Endothelial cell of umbilical vein (primary cell): ENCODE results near the gene MAPK8IP3. TPM values are rescaled to one million over a fixed set of nuclear protein-coding genes. Genes with fewer than 3 reads are reported as not detected.

Experiments
- BruUV-seq: library from RNA; stranded (reverse); fragments of 400-500 nt; replicated peaks from 2 replicates; lab custom pipeline; 2021; lab: Mats Ljungman, UMichigan
- CTCF ChIA-PET: fragments of 300-600, 350-600 bp; sonication (Branson Sonifier 250); formaldehyde crosslinking; loops from one replicate; lab custom pipeline; 2021; ENCODE audit warnings: antibody characterized with exemption, inconsistent platforms; lab: Charles Lee
- POLR2A ChIA-PET: fragments of 300-600, 350-600 bp; sonication (Branson Sonifier 250); formaldehyde crosslinking; loops from one replicate; lab custom pipeline; 2021; ENCODE audit warnings: antibody characterized with exemption, inconsistent platforms; lab: Charles Lee
- DNase-seq: peaks from one replicate; pipeline ENCODE4 v3.0.0-alpha.2; 2011; ENCODE audit warnings: low read depth, low spot score
- FAIRE-seq: peaks from 2 replicates; lab custom pipeline; 2011; peaks lifted over from hg19 to GRCh38; lab: Jason Lieb, UNC
- H2AFZ ChIP-seq: 2 replicates; pipeline ENCODE4 v1.6.0; 2012; ENCODE audit warnings: low read depth, low read length, control low read depth, inconsistent platforms
- H3K27ac ChIP-seq: 2 replicates; pipeline ENCODE4 v1.5.1; 2011; ENCODE audit warnings: low read depth, mild to moderate bottlenecking, control low read depth, low read length, moderate library complexity; ENCODE audit not compliant: insufficient read depth
- H3K27me3 ChIP-seq, 2 experiments: 2 replicates each; pipeline versions ENCODE4 v1.6.0 to v1.6.1; 2011; ENCODE audit warnings: low read length in 2 of 2, mixed read lengths in 1 of 2; ENCODE audit not compliant: control insufficient read depth in 2 of 2, insufficient read depth in 2 of 2
- H3K36me3 ChIP-seq, 2 experiments: 2 replicates in 1 of 2; 3 replicates in 1 of 2; pipeline ENCODE4 v1.5.1; 2011; ENCODE audit warnings: low read length in 2 of 2, mild to moderate bottlenecking in 1 of 2, moderate library complexity in 1 of 2; ENCODE audit not compliant: control insufficient read depth in 2 of 2, insufficient read depth in 2 of 2; ENCODE audit errors: extremely low read depth in 1 of 2
- H3K4me1 ChIP-seq: 3 replicates; pipeline ENCODE4 v1.5.1; 2011; ENCODE audit warnings: mild to moderate bottlenecking, low read length; ENCODE audit not compliant: control insufficient read depth, insufficient read depth; ENCODE audit errors: extremely low read depth
- H3K4me2 ChIP-seq: 2 replicates; pipeline ENCODE4 v1.6.1; 2011; ENCODE audit warnings: low read length, control low read depth, mixed read lengths; ENCODE audit not compliant: insufficient read depth
- H3K4me3 ChIP-seq, 3 experiments: fragments of 200-600 bp in 1 of 3; sonication (generic), shearing (Covaris generic) in 1 of 3; replicated peaks in 1 of 3; 2 replicates each; pipeline ENCODE4 v1.5.1; 2011 to 2016; ENCODE audit warnings: control low read depth in 3 of 3, low read length in 3 of 3, mild to moderate bottlenecking in 2 of 3, inconsistent platforms in 1 of 3, low read depth in 1 of 3, moderate library complexity in 1 of 3; ENCODE audit not compliant: insufficient read depth in 1 of 3
- H3K79me2 ChIP-seq: 2 replicates; pipeline ENCODE4 v1.6.0; 2012; ENCODE audit warnings: low read length, inconsistent platforms; ENCODE audit not compliant: control insufficient read depth, insufficient read depth
- H3K9ac ChIP-seq: replicated peaks from 2 replicates; pipeline ENCODE3; 2011; ENCODE audit warnings: low read length, control low read depth; ENCODE audit not compliant: insufficient read depth; ENCODE audit errors: extremely low read depth
- H3K9me1 ChIP-seq: replicated peaks from 3 replicates; pipeline ENCODE4 v1.6.0; 2011; ENCODE audit warnings: mild to moderate bottlenecking, low read length; ENCODE audit not compliant: control insufficient read depth, insufficient read depth; ENCODE audit errors: extremely low read depth
- H3K9me3 ChIP-seq: replicated peaks from 2 replicates; pipeline ENCODE4 v1.5.1; 2012; ENCODE audit warnings: low read length, inconsistent platforms; ENCODE audit not compliant: control insufficient read depth, insufficient read depth
- H4K20me1 ChIP-seq: replicated peaks from 2 replicates; pipeline ENCODE3; 2011; ENCODE audit warnings: mild to moderate bottlenecking, low read length; ENCODE audit not compliant: control insufficient read depth, insufficient read depth; ENCODE audit errors: extremely low read depth
- EZH2 ChIP-seq: IDR thresholded peaks from 2 replicates; pipeline ENCODE4 v1.6.1; 2012; ENCODE audit warnings: borderline replicate concordance, low read depth, mild to moderate bottlenecking, moderate library complexity, low read length, inconsistent platforms; ENCODE audit not compliant: severe bottlenecking
- FOS ChIP-seq: IDR thresholded peaks from 2 replicates; pipeline ENCODE4 v1.6.1; 2011; ENCODE audit warnings: mild to moderate bottlenecking, low read length, moderate library complexity, borderline replicate concordance; ENCODE audit not compliant: insufficient read depth
- GATA2 ChIP-seq: IDR thresholded peaks from 2 replicates; pipeline ENCODE4 v1.7.0; 2011; ENCODE audit warnings: low read depth, mild to moderate bottlenecking, moderate library complexity, mixed read lengths, low read length; ENCODE audit not compliant: insufficient read length, insufficient read depth
- JUN ChIP-seq: IDR thresholded peaks from 2 replicates; pipeline ENCODE4 v1.6.1; 2011; ENCODE audit warnings: borderline replicate concordance, low read depth; ENCODE audit not compliant: insufficient read length, insufficient read depth
- MYC ChIP-seq: IDR thresholded peaks from one replicate; pipeline ENCODE4 v1.6.1; 2011; ENCODE audit warnings: mild to moderate bottlenecking, low read depth, low read length
- POLR2A ChIP-seq: IDR thresholded peaks from 2 replicates; pipeline ENCODE4 v1.6.1; 2012; ENCODE audit warnings: low read depth, mild to moderate bottlenecking, control low read depth, low read length
- POLR2AphosphoS5 ChIP-seq: IDR thresholded peaks from 2 replicates; pipeline ENCODE4 v1.6.1; 2012; ENCODE audit warnings: low read depth, mild to moderate bottlenecking, control low read depth, low read length, moderate library complexity; ENCODE audit not compliant: insufficient read depth
- dilution Hi-C: fragments of 300-500 bp; cut with MboI; formaldehyde crosslinking; loops from one replicate; pipeline ENCODE4 v1.15.0; 2019; ENCODE audit warnings: low sequenced_read_pairs; ENCODE audit not compliant: extremely low pct_ligation_motif_present
- intact Hi-C: fragments of 100-400 bp; cut with micrococcal nuclease; formaldehyde crosslinking; loops from one replicate; pipeline ENCODE4 v1.10.0; 2022
- polyA plus RNA-seq, 4 experiments: library from polyadenylated mRNA; depleted of rRNA in 3 of 4; stranded (reverse) in 3 of 4; unstranded in 1 of 4; fragments of >200 nt; gene quantifications; 2 replicates each; pipeline versions ENCODE4 v1.2.1 to v1.2.3, GENCODE V29; 2011 to 2012; ENCODE audit warnings: missing spikeins in 1 of 4
- total RNA-seq: library from RNA; stranded (reverse); gene quantifications from 2 replicates; pipeline ENCODE4 v1.2.3, GENCODE V29; 2021
- TF ChIP-seq, protein P1 (sequence below): IDR thresholded peaks from 2 replicates; pipeline ENCODE4 v1.6.1; 2011; ENCODE audit not compliant: insufficient read depth, insufficient read length
- TF ChIP-seq, protein P2 (sequence below), 2 donors: IDR thresholded peaks; 1 replicate in 1 of 2; 2 replicates in 1 of 2; pipeline ENCODE4 v1.5.1; 2011; ENCODE audit warnings: low read length in 2 of 2, mild to moderate bottlenecking in 2 of 2, moderate library complexity in 2 of 2, control low read depth in 1 of 2, inconsistent platforms in 1 of 2, low read depth in 1 of 2; ENCODE audit not compliant: insufficient read depth in 1 of 2; ENCODE audit errors: extremely low read depth in 1 of 2

Gene MAPK8IP3
- total and polyA plus RNA-seq, 2 donors (not counting 3 experiments of a cell fraction or from before 2014, with no cell fraction given): 40.7 to 92.2 TPM

DNA sequence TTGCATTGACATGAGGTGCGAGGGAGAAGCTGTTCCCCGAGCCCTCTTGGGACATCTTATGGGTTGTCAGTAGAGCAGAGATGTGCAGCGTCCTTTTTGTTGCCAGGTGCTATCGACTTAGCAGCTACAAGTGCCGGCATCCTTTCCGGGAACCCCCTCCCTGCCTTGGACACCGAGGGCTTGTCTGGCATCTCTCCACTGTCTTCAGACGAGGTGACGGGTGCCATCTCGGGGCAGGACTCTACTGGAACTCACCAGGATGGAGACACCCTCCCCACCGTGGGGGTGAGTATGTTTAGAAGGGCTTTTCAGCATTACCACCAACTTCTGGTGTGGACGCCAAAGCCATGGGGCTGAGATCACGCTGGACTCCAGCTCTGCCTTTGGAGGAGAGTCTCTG, 39.7 kb upstream of the MAPK8IP3 start:
- H3K4me1 ChIP-seq: no peaks in the 10 kb centered on the region
- no peak overlapping the region for H3K4me2 ChIP-seq
- no peaks in the 10 kb centered on the region for H3K9me1 ChIP-seq
- intact Hi-C loops: no loop called here
- ChIA-PET CTCF (interaction anchor here (1.5 kb wide), 1 partner anchor 8 kb away, joined by 6 read pairs; no protein-coding TSS in a partner anchor), POLR2A (no interaction called here)
- BruUV-seq: no TSS peak
- no peak for FAIRE-seq
- dilution Hi-C loops: no loop called here
- H3K4me3 ChIP-seq: no peak overlapping the region
- no peaks in the 10 kb centered on the region for H4K20me1 ChIP-seq
- no peak for DNase-seq
- no peaks in the 10 kb centered on the region for H3K9me3 ChIP-seq
- TF ChIP-seq FOS (no peak), MYC (no peak), GATA2 (no peak), POLR2A (no peak), POLR2AphosphoS5 (no peak), EZH2 (no peak), JUN (no peak)
- TF ChIP-seq, protein P1, sequence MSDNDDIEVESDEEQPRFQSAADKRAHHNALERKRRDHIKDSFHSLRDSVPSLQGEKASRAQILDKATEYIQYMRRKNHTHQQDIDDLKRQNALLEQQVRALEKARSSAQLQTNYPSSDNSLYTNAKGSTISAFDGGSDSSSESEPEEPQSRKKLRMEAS: no peak
- TF ChIP-seq, protein P2, sequence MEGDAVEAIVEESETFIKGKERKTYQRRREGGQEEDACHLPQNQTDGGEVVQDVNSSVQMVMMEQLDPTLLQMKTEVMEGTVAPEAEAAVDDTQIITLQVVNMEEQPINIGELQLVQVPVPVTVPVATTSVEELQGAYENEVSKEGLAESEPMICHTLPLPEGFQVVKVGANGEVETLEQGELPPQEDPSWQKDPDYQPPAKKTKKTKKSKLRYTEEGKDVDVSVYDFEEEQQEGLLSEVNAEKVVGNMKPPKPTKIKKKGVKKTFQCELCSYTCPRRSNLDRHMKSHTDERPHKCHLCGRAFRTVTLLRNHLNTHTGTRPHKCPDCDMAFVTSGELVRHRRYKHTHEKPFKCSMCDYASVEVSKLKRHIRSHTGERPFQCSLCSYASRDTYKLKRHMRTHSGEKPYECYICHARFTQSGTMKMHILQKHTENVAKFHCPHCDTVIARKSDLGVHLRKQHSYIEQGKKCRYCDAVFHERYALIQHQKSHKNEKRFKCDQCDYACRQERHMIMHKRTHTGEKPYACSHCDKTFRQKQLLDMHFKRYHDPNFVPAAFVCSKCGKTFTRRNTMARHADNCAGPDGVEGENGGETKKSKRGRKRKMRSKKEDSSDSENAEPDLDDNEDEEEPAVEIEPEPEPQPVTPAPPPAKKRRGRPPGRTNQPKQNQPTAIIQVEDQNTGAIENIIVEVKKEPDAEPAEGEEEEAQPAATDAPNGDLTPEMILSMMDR (IDR thresholded peaks at IDR 0.05; ENCODE audit: extremely low read depth in 1 of 2, insufficient read depth in 1 of 2, low read depth in 1 of 2, low read length in 2 of 2): no peak
- no peaks in the 10 kb centered on the region for H3K79me2 ChIP-seq
- no peaks in the 10 kb centered on the region for H3K27me3 ChIP-seq
- peaks cover 22 to 80% of the 10 kb centered on the region in 2 experiments for H3K36me3 ChIP-seq
- H3K9ac ChIP-seq: no peak overlapping the region
- no peak overlapping the region for H3K27ac ChIP-seq
- no peak overlapping the region for H2AFZ ChIP-seq
